Hematopoietic multipotent progenitor cell (in vitro differentiated cells): ENCODE results near the gene UBE3A. TPM values are rescaled to one million over a fixed set of nuclear protein-coding genes. Genes with fewer than 3 reads are reported as not detected.
A peak's percentile ranks its signal among the peaks of the same experiment; 100 is the strongest.

ENCODE experiments used
- DNase-seq, 3 donors: peaks; one replicate each; pipeline ENCODE4 v3.0.0-alpha.2; 2011 to 2015; ENCODE audit warnings: low read depth in 2 of 3, low spot score in 2 of 3
- total RNA-seq: library from RNA; depleted of rRNA; stranded (reverse); fragments of >200 nt; gene quantifications from one replicate; pipeline ENCODE4 v1.2.3, GENCODE V29; 2012

The UBE3A gene
- total RNA-seq, 1 donor: 39.3 TPM

GRCh38 chr15:25406846-25407245 lies 32.0 kb downstream of the UBE3A start:
- DNase-seq: no peak

GRCh38 chr15:25406261-25406660 lies 32.6 kb downstream of the UBE3A start:
- no peak for DNase-seq

GRCh38 chr15:25403771-25404170 lies 35.1 kb downstream of the UBE3A start:
- no peak for DNase-seq

- no peak for DNase-seq
These were observed 36.5 kb downstream of the UBE3A start for GRCh38 chr15:25402342-25402741.

GRCh38 chr15:25401501-25401900 lies 37.3 kb downstream of the UBE3A start:
- DNase-seq: peak in 1 of 3 donors; percentile 1

- no peak for DNase-seq
These were observed 41.7 kb downstream of the UBE3A start for GRCh38 chr15:25397100-25397499.

GRCh38 chr15:25394898-25395297 lies 43.9 kb downstream of the UBE3A start:
- no peak for DNase-seq

- DNase-seq: no peak
These were observed 46.0 kb downstream of the UBE3A start for GRCh38 chr15:25392806-25393205.

GRCh38 chr15:25391971-25392721 lies 46.7 kb downstream of the UBE3A start:
- no peak for DNase-seq

- DNase-seq: no peak
These were observed 52.8 kb downstream of the UBE3A start for GRCh38 chr15:25385986-25386385.

- DNase-seq: no peak
These were observed 57.2 kb downstream of the UBE3A start for GRCh38 chr15:25381579-25381978.

GRCh38 chr15:25378501-25378901 lies 60.3 kb downstream of the UBE3A start:
- no peak for DNase-seq

- no peak for DNase-seq
These were observed 63.3 kb downstream of the UBE3A start for GRCh38 chr15:25375557-25375956.

- no peak for DNase-seq
These were observed 64.7 kb downstream of the UBE3A start for GRCh38 chr15:25374143-25374542.

- no peak for DNase-seq
These were observed 66.5 kb downstream of the UBE3A start for GRCh38 chr15:25372298-25372697.

GRCh38 chr15:25368850-25369249 lies 70.0 kb downstream of the UBE3A start:
- DNase-seq: no peak

GRCh38 chr15:25366058-25366457 lies 72.8 kb downstream of the UBE3A start:
- DNase-seq: no peak

- no peak for DNase-seq
These were observed 76.3 kb downstream of the UBE3A start for GRCh38 chr15:25362545-25362944.

- DNase-seq: no peak
These were observed 91.1 kb downstream of the UBE3A start for GRCh38 chr15:25347707-25348106.

- DNase-seq: no peak
These were observed 92.5 kb downstream of the UBE3A start for GRCh38 chr15:25346371-25346770.

- no peak for DNase-seq
These were observed 92.9 kb downstream of the UBE3A start for GRCh38 chr15:25345943-25346342.

- DNase-seq: no peak
These were observed 96.2 kb downstream of the UBE3A start for GRCh38 chr15:25342629-25343028.

GRCh38 chr15:25339431-25339830 lies 99.4 kb downstream of the UBE3A start:
- DNase-seq: no peak
